PC-3 (cell line): ENCODE data around the gene BCKDHB. TPM values are rescaled to one million over a fixed set of nuclear protein-coding genes. Genes with fewer than 3 reads are reported as not detected.
"Not testable (repeated sequence)": the region's sequence is repeated elsewhere in the genome, so short reads cannot be mapped to it uniquely, and the experiment has no call there.

ENCODE experiments used
- ATAC-seq: fragments of 200-7000 bp; cut with Tn5 transposase; 2 replicates; pipeline ENCODE4 v1.9.1; 2020; ENCODE audit warnings: mild to moderate bottlenecking, moderate library complexity
- BruUV-seq: library from RNA; stranded (reverse); fragments of 400-500 nt; replicated peaks from 2 replicates; lab custom pipeline; 2021; lab: Mats Ljungman, UMichigan
- CTCF ChIA-PET: fragments of 300-600 bp; sonication (Branson Sonifier 250); formaldehyde crosslinking; loops from one replicate; lab custom pipeline; 2022; ENCODE audit warnings: antibody characterized with exemption; lab: Charles Lee
- POLR2A ChIA-PET: fragments of 300-600 bp; sonication (Branson Sonifier 250); formaldehyde crosslinking; loops from one replicate; lab custom pipeline; 2022; ENCODE audit warnings: antibody characterized with exemption; ENCODE audit not compliant: unreplicated experiment; lab: Charles Lee
- DNase-seq: peaks from one replicate; pipeline ENCODE4 v3.0.0-alpha.2; 2015
- H2AFZ ChIP-seq: fragments of 300-600 bp; sonication (generic); 2 replicates; pipeline ENCODE4 v1.6.0; 2016; ENCODE audit warnings: antibody characterized with exemption, low read length
- H3F3A ChIP-seq: fragments of 300-600 bp; sonication (generic); one replicate; pipeline ENCODE4 v1.6.0; 2017; ENCODE audit warnings: antibody characterized with exemption, low read length, control low read depth, mild to moderate bottlenecking; ENCODE audit not compliant: unreplicated experiment
- H3K27ac ChIP-seq: fragments of 300-600 bp; sonication (generic); 2 replicates; pipeline ENCODE4 v1.5.1; 2016; ENCODE audit warnings: mild to moderate bottlenecking, low read length
- H3K27me3 ChIP-seq: fragments of 300-600 bp; sonication (generic); 2 replicates; pipeline ENCODE4 v1.6.1; 2016; ENCODE audit warnings: low read length, mixed read lengths
- H3K36me3 ChIP-seq: fragments of 300-600 bp; sonication (generic); 2 replicates; pipeline ENCODE4 v1.6.1; 2016; ENCODE audit warnings: low read depth, mixed run types, low read length, mixed read lengths
- H3K4me1 ChIP-seq: fragments of 300-600 bp; sonication (generic); 2 replicates; pipeline ENCODE4 v1.5.1; 2016; ENCODE audit warnings: low read length; ENCODE audit not compliant: insufficient read depth
- H3K4me2 ChIP-seq: fragments of 300-600 bp; sonication (generic); 2 replicates; pipeline ENCODE4 v1.6.0; 2016; ENCODE audit warnings: low read length
- H3K4me3 ChIP-seq: fragments of 300-600 bp; sonication (generic); 2 replicates; pipeline ENCODE4 v1.5.1; 2016; ENCODE audit warnings: mild to moderate bottlenecking, low read length, mixed read lengths
- H3K79me2 ChIP-seq: fragments of 300-600 bp; sonication (generic); 2 replicates; pipeline ENCODE4 v1.6.1; 2017; ENCODE audit warnings: low read length, mixed read lengths
- H3K9ac ChIP-seq: fragments of 300-600 bp; sonication (generic); 2 replicates; pipeline ENCODE4 v1.6.0; 2016; ENCODE audit warnings: mild to moderate bottlenecking, low read length
- H3K9me2 ChIP-seq: fragments of 300-600 bp; sonication (generic); replicated peaks from 2 replicates; pipeline ENCODE4 v1.6.1; 2016; ENCODE audit warnings: mixed run types, low read length, mixed read lengths
- H3K9me3 ChIP-seq: fragments of 300-600 bp; sonication (generic); 2 replicates; pipeline ENCODE4 v1.6.1; 2016; ENCODE audit warnings: low read length, mixed read lengths
- H4K20me1 ChIP-seq: fragments of 300-600 bp; sonication (generic); 2 replicates; pipeline ENCODE4 v1.6.1; 2016; ENCODE audit warnings: low read length, mixed read lengths
- CTCF ChIP-seq: fragments of 300-600 bp; sonication (generic); conservative IDR thresholded peaks from 2 replicates; pipeline ENCODE4 v1.5.1; 2017; ENCODE audit warnings: antibody characterized with exemption, low read depth, mild to moderate bottlenecking, low read length
- EZH2 ChIP-seq: fragments of 300-600 bp; sonication (generic); IDR thresholded peaks from one replicate; pipeline ENCODE4 v1.6.1; 2017; ENCODE audit warnings: antibody characterized with exemption, mild to moderate bottlenecking, low read length; ENCODE audit not compliant: unreplicated experiment
- EZH2phosphoT487 ChIP-seq: fragments of 300-600 bp; sonication (generic); IDR thresholded peaks from 2 replicates; pipeline ENCODE4 v1.6.1; 2018; ENCODE audit warnings: mild to moderate bottlenecking, antibody characterized with exemption, low read length, borderline replicate concordance
- intact Hi-C: fragments of 100-400 bp; cut with micrococcal nuclease; formaldehyde crosslinking; loops from 2 replicates; pipeline ENCODE4 v1.9.0; 2023
- total RNA-seq: library from RNA; depleted of rRNA; stranded (reverse); fragments of >200 nt; gene quantifications from 2 replicates; pipeline ENCODE4 v1.2.3, GENCODE V29; 2014

The BCKDHB gene
- total RNA-seq, 1 experiment from 2014 or later, result 9.9 TPM

GRCh38 chr6:80287112-80287511 is 180.6 kb downstream of the BCKDHB start:
- no peaks in the 10 kb centered on the region for H3K27me3 ChIP-seq
- no peak overlapping the region for H2AFZ ChIP-seq
- DNase-seq (no peak), ATAC-seq (no peak)
- no peaks in the 10 kb centered on the region for H3K9me2 ChIP-seq
- BruUV-seq, result no TSS peak
- no peak overlapping the region for H3K9ac ChIP-seq
- no peak overlapping the region for H3K4me3 ChIP-seq
- ChIA-PET CTCF (no interaction called here), POLR2A (no interaction called here)
- no peaks in the 10 kb centered on the region for H3K4me1 ChIP-seq
- no peak overlapping the region for H3K4me2 ChIP-seq
- H3K79me2 ChIP-seq, result no peaks in the 10 kb centered on the region
- H3F3A ChIP-seq, result no peaks in the 10 kb centered on the region
- H3K27ac ChIP-seq, result no peak overlapping the region
- H3K36me3 ChIP-seq, result no peaks in the 10 kb centered on the region
- intact Hi-C loops, result no loop called here
- H3K9me3 ChIP-seq, result no peaks in the 10 kb centered on the region
- H4K20me1 ChIP-seq, result no peaks in the 10 kb centered on the region
- TF ChIP-seq EZH2 (no peak), EZH2phosphoT487 (no peak)

DNA sequence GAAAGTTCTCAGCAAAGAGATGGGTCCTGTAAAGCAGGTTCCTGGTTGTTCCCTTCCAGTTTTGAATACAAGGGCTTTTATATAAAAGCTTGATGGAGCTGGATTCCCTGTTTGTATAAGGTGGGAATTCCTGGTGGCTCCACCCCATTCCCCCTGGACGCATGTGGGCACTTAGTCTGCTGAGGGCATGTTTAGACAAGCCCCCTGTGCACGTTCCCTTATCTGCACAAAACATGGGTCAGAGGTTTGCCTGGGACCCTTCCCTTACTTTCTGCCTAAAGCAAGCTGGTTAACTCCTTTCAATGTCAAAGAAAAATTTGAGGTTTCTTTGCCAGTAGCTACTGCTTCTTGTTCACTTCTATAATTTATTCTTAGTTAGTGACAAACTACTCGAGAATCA is 181.1 kb downstream of the BCKDHB start:
- Histone ChIP-seq H3K9me2 (no peaks in the 10 kb centered on the region), H3K27ac (no peak overlapping the region), H3K4me3 (no peak overlapping the region), H3K9me3 (no peaks in the 10 kb centered on the region), H4K20me1 (no peaks in the 10 kb centered on the region), H3K27me3 (no peaks in the 10 kb centered on the region), H3F3A (no peaks in the 10 kb centered on the region), H3K4me1 (no peaks in the 10 kb centered on the region), H3K4me2 (no peak overlapping the region), H3K9ac (no peak overlapping the region), H3K36me3 (no peaks in the 10 kb centered on the region), H2AFZ (no peak overlapping the region), H3K79me2 (no peaks in the 10 kb centered on the region)
- CTCF ChIA-PET, result no interaction called here
- POLR2A ChIA-PET, result no interaction called here
- BruUV-seq, result no TSS peak
- intact Hi-C loops, result no loop called here
- no peak for TF ChIP-seq EZH2phosphoT487
- no peak for ATAC-seq
- no peak for DNase-seq

- Histone ChIP-seq H3K4me3 (no peak overlapping the region), H3K4me2 (no peak overlapping the region), H3F3A (no peaks in the 10 kb centered on the region), H3K36me3 (no peaks in the 10 kb centered on the region), H3K79me2 (no peaks in the 10 kb centered on the region), H3K9me2 (no peaks in the 10 kb centered on the region), H3K27me3 (no peaks in the 10 kb centered on the region), H3K4me1 (no peaks in the 10 kb centered on the region), H3K9me3 (no peaks in the 10 kb centered on the region), H2AFZ (no peak overlapping the region), H3K9ac (no peak overlapping the region), H4K20me1 (no peaks in the 10 kb centered on the region), H3K27ac (no peak overlapping the region)
- ChIA-PET POLR2A (no interaction called here), CTCF (no interaction called here)
- BruUV-seq, result no TSS peak
- intact Hi-C loops, result no loop called here
- DNase-seq (no peak), ATAC-seq (no peak)
- TF ChIP-seq EZH2phosphoT487, result no peak
- no peak for TF ChIP-seq EZH2
- no peak for TF ChIP-seq CTCF
Observed at GRCh38 chr6:80289727-80290126, 183.3 kb downstream of the BCKDHB start.

GRCh38 chr6:80294531-80294930 is 188.1 kb downstream of the BCKDHB start:
- CTCF ChIA-PET, BruUV-seq, H3K9me2 ChIP-seq, H4K20me1 ChIP-seq, ATAC-seq, DNase-seq, H3K4me2 ChIP-seq, H3F3A ChIP-seq, H3K4me1 ChIP-seq, POLR2A ChIA-PET, H3K27ac ChIP-seq, H3K79me2 ChIP-seq, H2AFZ ChIP-seq, H3K36me3 ChIP-seq, H3K9ac ChIP-seq, H3K27me3 ChIP-seq, H3K9me3 ChIP-seq, H3K4me3 ChIP-seq, intact Hi-C loops: not testable (repeated sequence)
